ENCODE results near the gene OR5T2.

GRCh38 chr11:56273854-56274253 lies 39.8 kb upstream of the OR5T2 start, which contains the start of gene OR5T1:
- TF ChIP-seq CTCF (IDR thresholded peaks at IDR 0.05; ENCODE audit: low read depth, low read length, missing input control) (no peak), GABPA (IDR thresholded peaks at IDR 0.05 in 1 of 2, conservative IDR thresholded peaks at IDR 0.05 in 1 of 2) (no peak), ATF3 (IDR thresholded peaks at IDR 0.05) (no peak)

All from liver (tissue), 3 donors.